Measurements from ENCODE around the gene VPS37B.

- TF ChIP-seq CTCF (IDR thresholded peaks at IDR 0.05), result no peak
- TF ChIP-seq POLR2AphosphoS5 (IDR thresholded peaks at IDR 0.05), result peak in 2 of 3 donors; percentile 54 to 55
Observed at GRCh38 chr12:122834921-122835749, 60.8 kb downstream of the VPS37B start, which contains the start of gene HIP1R.

All from transverse colon (tissue), 4 donors.